SH-SY5Y (cell line): ENCODE data around the gene IFNL3.

Source experiments
- GATA2 ChIP-seq: IDR thresholded peaks from 2 replicates; pipeline ENCODE4 v1.6.1; 2011; ENCODE audit warnings: mild to moderate bottlenecking, low read depth, low read length
- GATA3 ChIP-seq: IDR thresholded peaks from 2 replicates; pipeline ENCODE4 v1.6.1; 2011; ENCODE audit warnings: low read depth, mild to moderate bottlenecking, low read length, moderate library complexity

The IFNL3 gene

DNA sequence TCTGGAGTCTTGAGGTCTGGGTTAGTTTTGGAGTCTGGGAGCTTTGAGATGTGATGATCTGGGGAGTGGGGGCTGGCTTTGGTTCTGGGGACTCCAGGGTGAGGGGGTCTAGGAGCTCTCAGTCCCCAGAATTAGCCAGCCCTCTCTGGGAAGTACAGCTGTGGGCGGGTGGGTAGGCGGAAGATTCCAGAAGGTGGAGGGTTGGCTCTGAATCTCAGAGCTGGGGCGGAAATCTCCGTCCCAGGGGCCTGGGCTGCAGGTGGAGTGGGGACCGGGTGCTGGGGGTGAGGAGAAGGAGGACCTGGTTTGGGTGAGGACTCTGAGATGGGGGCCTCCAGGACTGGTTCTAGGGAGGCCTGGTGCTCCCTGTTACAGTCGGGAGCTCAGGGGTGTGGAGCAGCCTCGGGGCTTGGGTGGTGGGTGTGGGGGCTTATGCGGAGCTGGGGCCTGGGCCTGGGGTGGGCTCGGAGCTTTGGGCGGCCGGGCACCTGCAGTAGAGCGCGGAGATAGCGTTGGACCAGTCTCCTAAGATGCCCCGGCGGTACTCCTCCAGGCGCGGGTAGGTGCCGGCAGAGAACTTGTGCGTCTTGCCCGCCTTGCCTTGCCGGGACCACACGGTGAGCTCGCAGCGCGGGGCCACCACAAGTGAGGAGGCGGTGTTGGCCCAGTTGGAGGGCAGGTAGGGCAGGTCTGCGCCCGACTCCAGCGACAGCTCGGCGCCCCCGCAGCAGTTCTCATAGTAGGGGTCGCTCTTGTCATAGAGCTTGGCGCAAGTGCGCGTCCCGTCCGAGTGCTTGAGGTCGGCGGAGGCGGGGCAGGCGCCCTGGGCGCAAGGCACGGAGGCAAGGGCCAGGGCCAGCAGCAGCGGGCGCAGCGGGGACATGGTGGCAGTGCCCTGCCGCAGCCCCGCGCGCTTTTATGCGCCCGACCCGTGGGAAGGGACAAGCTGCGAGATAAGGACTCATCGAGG lies 41.1 kb downstream of the IFNL3 start, which contains the start of gene SYCN:
Gene SYCN (minus strand): TSS at position 892 of the 970 bp plus-strand sequence. CDS start 9 bp downstream, at position 883.
- TF ChIP-seq GATA2 = no peak
- TF ChIP-seq GATA3 = no peak

DNA sequence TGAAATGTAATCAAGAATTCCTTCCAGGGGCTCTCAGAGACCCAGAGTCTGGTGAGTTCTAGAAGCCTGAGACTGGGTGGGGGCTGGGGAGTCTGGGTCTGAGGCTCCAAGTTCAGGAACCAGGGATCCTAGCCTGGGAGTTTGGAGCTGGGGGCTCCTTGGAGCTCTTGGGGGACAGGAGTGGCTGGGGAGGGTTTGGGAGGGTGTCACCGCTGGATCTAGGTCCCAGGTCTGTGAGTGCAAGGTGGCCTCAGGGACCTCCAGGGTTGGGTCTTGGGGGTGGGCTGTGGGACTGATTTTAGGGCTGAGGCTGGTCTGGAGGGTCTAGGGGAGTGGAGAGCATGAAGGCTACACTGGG lies 41.8 kb downstream of the IFNL3 start:
- TF ChIP-seq GATA2 (no peak), GATA3 (no peak)

DNA sequence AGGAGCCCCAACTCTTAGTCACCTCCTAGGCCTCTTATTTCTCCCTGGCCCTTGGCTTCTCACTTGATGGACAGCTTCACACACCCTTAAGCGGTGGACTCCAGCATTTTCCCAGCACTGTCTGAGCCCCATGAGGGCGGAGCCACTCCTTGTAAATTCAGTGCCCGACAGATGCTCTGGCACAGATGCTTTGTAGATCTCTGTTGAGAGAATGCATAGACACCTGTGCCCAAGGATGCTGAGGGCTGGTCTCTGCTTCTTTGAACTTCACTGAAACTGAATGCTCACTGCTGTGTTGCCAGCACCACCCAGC lies 44.0 kb downstream of the IFNL3 start:
- TF ChIP-seq GATA2 (no peak), GATA3 (no peak)

DNA sequence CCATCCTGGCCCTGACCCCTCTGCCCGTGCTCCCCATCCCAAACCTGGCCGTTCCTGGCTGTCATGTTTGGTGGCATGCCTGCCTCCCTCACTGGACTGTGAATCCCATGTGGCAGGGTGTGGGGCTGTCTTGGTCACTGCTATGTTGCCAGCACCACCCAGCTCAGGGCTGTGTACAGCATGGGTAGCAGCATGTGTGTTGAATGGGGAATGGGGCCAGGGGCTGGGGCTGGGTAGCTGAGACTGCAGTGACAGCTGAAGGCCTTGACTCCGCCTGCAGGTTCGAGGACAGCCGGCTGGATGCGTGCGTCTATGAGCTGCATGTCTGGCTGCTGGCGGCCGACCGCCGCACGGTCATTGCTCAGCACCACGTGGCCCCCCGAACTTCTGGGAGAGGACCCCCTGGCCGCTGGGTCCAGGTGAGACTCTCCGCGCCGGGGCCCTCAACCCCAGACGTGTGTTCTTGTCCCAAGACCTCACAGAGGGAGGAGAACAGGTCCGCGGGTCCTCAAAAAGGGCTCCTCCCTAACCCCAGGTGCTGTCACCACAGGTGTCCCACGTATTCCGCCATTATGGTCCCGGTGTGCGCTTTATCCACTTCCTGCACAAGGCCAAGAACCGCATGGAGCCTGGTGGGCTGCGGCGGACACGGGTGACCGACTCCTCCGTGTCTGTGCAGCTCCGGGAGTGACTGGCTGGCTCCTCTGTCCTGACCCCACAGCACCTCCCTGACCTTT lies 44.6 kb downstream of the IFNL3 start:
- TF ChIP-seq GATA3 = no peak
- no peak for TF ChIP-seq GATA2

DNA sequence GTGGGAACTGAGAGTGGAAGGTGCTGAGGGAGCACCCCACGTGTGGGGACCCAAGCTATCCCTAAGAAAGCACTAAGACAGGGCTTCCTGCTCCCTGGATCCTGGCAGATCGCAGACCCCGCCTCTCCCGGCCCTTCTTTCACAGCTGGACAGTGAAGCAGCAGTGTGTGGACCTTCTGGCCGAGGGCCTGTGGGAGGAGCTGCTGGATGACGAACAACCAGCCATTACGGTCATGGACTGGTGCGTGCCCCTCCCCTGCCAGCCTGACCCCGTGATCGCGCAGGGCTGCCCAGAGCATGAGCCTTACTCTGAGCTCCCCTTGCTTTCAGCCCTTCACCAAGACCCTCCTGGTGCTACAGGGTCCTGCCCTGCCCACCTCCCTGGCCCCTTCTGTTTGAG lies 45.8 kb downstream of the IFNL3 start:
- TF ChIP-seq GATA3 (no peak), GATA2 (no peak)

DNA sequence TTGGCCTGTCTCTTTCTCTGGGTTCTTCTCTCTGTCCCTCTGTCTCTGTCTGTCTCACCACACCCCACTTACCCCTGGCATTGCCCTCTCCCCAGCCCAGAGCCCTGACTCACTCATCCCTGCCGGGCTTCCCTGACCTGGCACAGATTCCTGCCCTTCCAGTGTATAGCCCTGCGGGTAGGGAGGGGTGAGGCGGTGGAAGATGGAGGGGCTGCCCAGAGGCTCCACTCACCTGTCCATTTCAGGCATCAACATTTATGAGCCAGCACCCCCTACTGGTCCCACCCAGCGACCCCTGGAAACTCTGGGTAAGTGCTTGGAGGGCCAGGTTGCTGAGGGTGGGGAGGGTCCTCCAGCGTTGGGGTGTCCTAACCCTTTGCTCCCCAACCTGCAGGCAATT lies 47.0 kb downstream of the IFNL3 start:
- TF ChIP-seq GATA2 (no peak), GATA3 (no peak)

DNA sequence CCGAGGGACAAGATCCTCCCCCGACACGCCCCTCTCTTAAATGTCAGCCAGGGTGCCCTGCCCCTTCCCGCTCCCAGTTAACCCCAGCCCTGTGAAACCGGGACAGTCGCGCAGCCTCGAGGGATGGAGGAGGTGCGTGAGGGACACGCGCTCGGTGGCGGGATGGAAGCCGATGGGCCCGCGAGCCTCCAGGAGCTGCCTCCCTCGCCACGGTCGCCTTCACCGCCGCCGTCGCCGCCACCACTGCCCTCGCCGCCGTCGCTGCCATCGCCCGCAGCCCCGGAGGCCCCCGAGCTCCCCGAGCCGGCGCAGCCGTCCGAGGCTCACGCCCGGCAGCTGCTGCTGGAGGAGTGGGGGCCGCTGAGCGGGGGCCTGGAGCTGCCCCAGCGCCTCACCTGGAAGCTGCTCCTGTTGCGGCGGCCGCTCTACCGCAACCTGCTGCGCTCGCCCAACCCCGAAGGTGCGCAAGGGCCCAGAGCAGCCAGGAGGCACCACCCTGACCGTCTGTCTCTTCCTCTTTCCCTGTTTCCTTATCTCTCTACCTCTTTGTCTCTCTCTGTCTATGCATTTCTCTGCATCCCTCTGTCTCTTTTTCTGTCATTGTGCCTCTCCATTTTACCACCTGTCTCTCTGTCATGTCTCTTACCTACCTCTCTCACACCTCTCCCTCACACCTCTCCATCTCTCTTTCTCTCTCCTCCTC lies 47.8 kb downstream of the IFNL3 start, which contains the start of gene NCCRP1:
Gene NCCRP1 (plus strand): TSS at position 105 of the 703 bp plus-strand sequence. CDS start 19 bp downstream, at position 124.
- no peak for TF ChIP-seq GATA2

DNA sequence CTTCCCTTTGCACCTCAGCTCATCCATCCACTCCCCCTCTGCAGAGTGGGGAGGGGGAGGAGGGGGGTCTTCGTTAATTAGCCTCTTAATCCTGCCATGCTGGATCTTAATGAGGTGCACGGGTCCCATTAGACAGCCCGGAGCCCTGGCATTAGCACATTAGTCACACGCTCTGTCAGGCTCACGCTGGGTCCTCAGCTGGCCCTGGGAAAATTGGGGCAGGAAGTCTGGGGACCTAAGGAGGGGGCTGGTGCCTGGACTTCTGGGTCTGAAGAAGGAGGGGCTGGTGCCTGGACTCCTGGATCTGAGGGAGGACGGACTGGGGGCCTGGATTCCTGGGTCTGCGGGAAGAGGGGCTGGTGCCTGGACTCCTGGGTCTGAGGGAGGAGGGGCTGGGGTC lies 48.5 kb downstream of the IFNL3 start:
- no peak for TF ChIP-seq GATA2
- no peak for TF ChIP-seq GATA3

DNA sequence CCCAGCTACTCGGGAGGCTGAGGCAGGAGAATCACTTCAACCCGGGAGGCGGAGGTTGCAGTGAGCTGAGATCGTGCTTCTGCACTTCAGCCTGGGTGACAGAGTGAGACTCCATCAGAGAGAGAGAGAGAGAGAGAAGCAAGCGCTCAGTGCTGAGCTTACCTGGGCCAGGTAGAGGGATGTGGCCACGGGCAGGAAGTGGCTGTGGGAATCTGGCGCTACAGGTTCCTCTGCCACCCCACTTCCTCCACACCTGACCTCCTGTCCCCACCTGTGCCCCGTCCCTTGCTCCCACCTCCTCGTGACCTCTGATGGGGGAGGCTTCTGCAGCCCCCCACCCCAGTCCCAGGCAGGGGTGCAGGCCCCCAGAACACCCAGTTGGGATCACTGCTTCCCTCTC lies 49.1 kb downstream of the IFNL3 start:
- no peak for TF ChIP-seq GATA3
- TF ChIP-seq GATA2 = no peak

DNA sequence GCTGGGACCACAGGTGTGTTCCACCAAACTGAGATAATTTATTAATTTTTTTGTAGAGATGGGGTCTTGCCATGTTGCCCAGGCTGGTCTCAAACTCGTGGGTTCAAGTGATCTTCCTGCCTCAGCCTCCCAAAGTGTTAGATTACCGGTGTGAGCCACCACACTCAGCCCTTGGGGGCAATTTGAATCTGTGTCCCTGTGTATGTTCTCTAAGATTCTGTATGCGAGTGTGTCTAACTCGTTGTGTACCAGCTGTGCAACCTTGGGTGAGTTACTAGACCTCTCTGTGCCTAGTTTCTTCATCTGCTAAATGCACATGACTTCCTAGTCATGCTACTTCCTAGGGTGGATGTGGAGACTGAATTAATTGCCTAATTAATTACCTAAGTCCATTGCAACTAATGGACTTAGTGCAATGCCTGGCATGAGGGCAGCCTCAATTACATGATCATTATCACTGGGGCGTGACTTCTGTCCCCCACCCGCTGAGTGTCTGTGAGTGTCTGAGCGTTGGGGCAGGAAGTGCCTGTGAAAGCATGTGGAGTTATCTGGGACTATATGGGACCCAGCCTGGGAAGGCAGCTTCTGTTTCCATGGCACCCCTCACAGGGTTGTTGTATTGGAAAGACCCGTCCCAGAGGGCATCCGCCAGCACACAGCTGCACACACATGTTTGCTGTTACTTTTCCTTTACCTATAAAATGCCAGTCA lies 49.8 kb downstream of the IFNL3 start:
- peak; percentile 39; the same call in 1 of the 2 replicates for TF ChIP-seq GATA2
- no peak for TF ChIP-seq GATA3

DNA sequence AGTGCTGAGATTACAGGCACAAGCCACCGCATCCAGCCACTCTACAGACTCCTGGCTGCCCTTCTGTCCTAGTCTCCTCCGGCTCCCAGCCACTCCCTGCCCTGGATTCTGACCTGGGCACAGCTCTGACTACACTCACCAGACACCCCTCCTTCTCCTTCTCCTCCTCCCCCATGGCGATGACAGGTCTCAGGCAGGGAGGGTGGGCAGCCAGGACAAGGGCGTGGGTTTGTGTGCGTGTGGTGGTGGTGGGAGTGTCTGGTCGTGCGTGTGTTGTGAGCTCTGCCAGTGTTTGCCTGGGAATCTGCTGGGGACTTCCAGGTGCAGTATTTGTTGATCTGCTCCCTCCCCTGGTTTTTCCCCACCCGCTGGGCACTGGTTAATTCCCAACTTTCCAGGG lies 51.0 kb downstream of the IFNL3 start:
- TF ChIP-seq GATA3 (no peak), GATA2 (no peak)
